Body of pancreas (tissue), 4 donors: Measurements from ENCODE around the gene TMEM119. TPM values are rescaled to one million over a fixed set of nuclear protein-coding genes. Genes with fewer than 3 reads are reported as not detected.
"Not testable (repeated sequence)": the region's sequence is repeated elsewhere in the genome, so short reads cannot be mapped to it uniquely, and the experiment has no call there.

ENCODE experiments used
- ATAC-seq: fragments of 150-250 bp; one replicate; pipeline ENCODE4 v1.9.1; 2016
- DNase-seq, 4 donors: peaks; one replicate each; pipeline ENCODE4 v3.0.0-alpha.2; 2019
- H3K27ac ChIP-seq, 4 donors: fragments of 200-600 bp; sonication (generic); 1 replicate in 3 of 4; 2 replicates in 1 of 4; pipeline versions ENCODE4 v1.5.1 to v1.6.1; 2016 to 2019; ENCODE audit warnings: mild to moderate bottlenecking in 1 of 4, mixed read lengths in 1 of 4, moderate library complexity in 1 of 4
- H3K27me3 ChIP-seq, 2 donors: fragments of 200-600 bp; sonication (generic); one replicate each; pipeline ENCODE4 v1.6.0; 2016; ENCODE audit warnings: mild to moderate bottlenecking in 1 of 2
- H3K36me3 ChIP-seq, 2 donors: fragments of 200-600 bp; sonication (generic); replicated peaks in 1 of 2; 2 replicates each; pipeline ENCODE4 v1.5.1; 2016; ENCODE audit warnings: low read depth in 2 of 2; ENCODE audit not compliant: insufficient read depth in 1 of 2
- H3K4me1 ChIP-seq: fragments of 200-600 bp; sonication (generic); one replicate; pipeline ENCODE4 v1.6.0; 2016
- H3K4me3 ChIP-seq, 2 donors: fragments of 200-600 bp; sonication (generic); 1 replicate in 1 of 2; 2 replicates in 1 of 2; pipeline ENCODE4 v1.5.1; 2016 to 2019
- H3K9me3 ChIP-seq, 3 donors: fragments of 200-600 bp; sonication (generic); 1 replicate in 2 of 3; 2 replicates in 1 of 3; pipeline ENCODE4 v1.5.1; 2016
- POLR2A ChIP-seq, 3 donors: fragments of 450-650 bp; IDR thresholded peaks; one replicate each; pipeline ENCODE4 v1.6.1; 2016; ENCODE audit warnings: antibody characterized with exemption in 3 of 3, mild to moderate bottlenecking in 2 of 3
- WGBS, 2 donors: methylation state at CpG; one replicate each; pipeline ENCODE4 v1.1.5; 2017; 5-methylcytosine and 5-hydroxymethylcytosine counted together
- intact Hi-C: fragments of 100-400 bp; cut with DNase I; formaldehyde crosslinking; loops from one replicate; pipeline ENCODE4 v1.15.1; 2023
- total RNA-seq, 2 donors: library from RNA; depleted of rRNA; stranded (reverse); fragments of >200 nt; gene quantifications; one replicate each; pipeline ENCODE4 v1.1.0, GENCODE V29; 2016
- TF ChIP-seq, protein P1 (sequence below), 7 experiments: fragments of 450-650 bp in 4 of 7; fragments of 200-600 bp in 3 of 7; sonication (generic) in 3 of 7; IDR thresholded peaks; one replicate each; pipeline ENCODE4 v1.5.1; 2016 to 2019; ENCODE audit warnings: antibody characterized with exemption in 7 of 7

Gene TMEM119
- total RNA-seq, 2 donors from 2014 or later, result 5.9 to 6.5 TPM

DNA sequence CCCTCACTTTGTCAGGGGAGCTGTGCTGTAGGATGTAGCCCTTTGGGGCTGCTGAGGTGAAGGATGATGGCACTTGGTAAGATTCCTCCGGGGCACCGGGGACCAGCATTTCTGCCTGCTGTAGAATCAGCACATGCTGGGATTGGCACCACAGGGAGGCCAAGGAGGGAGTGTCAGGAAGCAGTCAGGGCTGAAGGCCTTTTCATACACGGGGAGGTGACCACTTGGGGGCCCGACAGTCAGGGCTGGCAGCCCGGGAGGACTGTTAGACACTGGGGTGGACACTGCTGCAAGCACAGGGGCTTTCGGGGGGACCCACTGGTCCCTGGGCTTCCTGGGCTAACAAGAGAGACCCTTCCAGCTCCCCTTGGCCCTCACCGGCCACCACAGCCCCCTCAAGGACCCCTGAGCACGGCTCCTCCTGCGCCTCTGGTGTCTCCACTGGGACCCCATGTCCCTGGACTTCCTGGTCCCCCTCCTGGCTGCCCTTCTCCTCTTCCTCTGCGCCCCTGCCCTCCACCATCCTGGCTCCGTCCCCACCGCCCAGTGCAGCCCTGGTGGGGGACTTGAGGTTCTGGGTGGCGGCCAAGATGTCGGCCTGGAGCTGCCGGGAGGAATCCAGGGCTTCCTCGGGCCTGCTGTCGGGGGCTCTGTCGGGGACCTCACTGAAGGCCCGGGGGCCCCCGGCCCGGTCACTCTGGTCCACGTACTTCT, 6.5 kb downstream of the TMEM119 start:
- peaks cover 5% of the 10 kb centered on the region for H3K4me1 ChIP-seq
- H3K4me3 ChIP-seq, result no peak overlapping the region
- TF ChIP-seq, protein P1, sequence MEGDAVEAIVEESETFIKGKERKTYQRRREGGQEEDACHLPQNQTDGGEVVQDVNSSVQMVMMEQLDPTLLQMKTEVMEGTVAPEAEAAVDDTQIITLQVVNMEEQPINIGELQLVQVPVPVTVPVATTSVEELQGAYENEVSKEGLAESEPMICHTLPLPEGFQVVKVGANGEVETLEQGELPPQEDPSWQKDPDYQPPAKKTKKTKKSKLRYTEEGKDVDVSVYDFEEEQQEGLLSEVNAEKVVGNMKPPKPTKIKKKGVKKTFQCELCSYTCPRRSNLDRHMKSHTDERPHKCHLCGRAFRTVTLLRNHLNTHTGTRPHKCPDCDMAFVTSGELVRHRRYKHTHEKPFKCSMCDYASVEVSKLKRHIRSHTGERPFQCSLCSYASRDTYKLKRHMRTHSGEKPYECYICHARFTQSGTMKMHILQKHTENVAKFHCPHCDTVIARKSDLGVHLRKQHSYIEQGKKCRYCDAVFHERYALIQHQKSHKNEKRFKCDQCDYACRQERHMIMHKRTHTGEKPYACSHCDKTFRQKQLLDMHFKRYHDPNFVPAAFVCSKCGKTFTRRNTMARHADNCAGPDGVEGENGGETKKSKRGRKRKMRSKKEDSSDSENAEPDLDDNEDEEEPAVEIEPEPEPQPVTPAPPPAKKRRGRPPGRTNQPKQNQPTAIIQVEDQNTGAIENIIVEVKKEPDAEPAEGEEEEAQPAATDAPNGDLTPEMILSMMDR (IDR thresholded peaks at IDR 0.05), result no peak
- no peak for TF ChIP-seq POLR2A (IDR thresholded peaks at IDR 0.05)
- no peak for DNase-seq
- intact Hi-C loops, result no loop called here
- ATAC-seq, result no peak
- H3K27me3 ChIP-seq, result no peaks in the 10 kb centered on the region
- no peaks in the 10 kb centered on the region for H3K36me3 ChIP-seq
- WGBS, 2 donors, result 60 to 76% methylated on average over 11 to 20 of the region's 22 CpGs
- H3K9me3 ChIP-seq, result no peaks in the 10 kb centered on the region
- H3K27ac ChIP-seq, result no peak overlapping the region

DNA sequence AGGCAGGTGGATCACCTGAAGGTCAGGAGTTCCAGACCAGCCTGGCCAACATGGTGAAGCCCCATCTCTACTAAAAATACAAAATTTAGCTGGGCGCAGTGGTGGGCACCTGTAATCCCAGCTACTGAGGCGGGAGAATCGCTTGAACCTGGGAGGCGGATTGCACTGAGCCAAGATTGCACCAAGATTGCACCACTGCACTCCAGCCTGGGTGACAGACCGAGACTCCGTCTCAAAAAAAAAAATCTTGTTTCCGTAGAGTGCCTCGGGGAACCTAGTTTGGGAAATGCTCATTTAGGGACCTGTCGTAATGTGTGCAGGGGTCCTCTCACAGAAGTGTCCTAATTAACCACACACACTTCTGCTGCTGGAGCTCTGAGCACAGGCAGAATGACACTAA, 7.4 kb downstream of the TMEM119 start:
- H3K27me3 ChIP-seq, H3K9me3 ChIP-seq, H3K4me1 ChIP-seq, H3K4me3 ChIP-seq, ATAC-seq, H3K27ac ChIP-seq, intact Hi-C loops, H3K36me3 ChIP-seq, DNase-seq: not testable (repeated sequence)
- WGBS, 2 donors, result 84 to 92% methylated on average over 7 to 9 of the region's 9 CpGs

DNA sequence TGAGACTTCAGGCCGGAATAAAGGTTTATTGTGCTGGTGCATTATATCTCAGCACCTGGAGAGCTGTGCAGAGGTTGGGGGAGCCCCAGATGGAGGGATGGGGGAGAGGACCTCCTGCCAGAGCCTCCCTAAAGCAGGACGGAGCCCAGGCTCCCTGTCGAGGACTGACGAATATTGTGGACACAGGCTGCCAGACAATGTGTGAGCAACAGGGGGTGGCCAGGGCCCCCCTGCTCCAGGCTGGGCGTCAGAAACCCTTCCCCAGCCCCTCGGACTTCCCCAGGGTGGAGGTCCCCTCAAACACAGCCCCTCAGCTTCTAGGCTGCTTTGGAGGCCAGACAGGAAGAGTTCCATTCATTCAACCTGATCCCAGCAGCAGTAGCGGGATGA, 8.0 kb downstream of the TMEM119 start:
- intact Hi-C loops, result no loop called here

DNA sequence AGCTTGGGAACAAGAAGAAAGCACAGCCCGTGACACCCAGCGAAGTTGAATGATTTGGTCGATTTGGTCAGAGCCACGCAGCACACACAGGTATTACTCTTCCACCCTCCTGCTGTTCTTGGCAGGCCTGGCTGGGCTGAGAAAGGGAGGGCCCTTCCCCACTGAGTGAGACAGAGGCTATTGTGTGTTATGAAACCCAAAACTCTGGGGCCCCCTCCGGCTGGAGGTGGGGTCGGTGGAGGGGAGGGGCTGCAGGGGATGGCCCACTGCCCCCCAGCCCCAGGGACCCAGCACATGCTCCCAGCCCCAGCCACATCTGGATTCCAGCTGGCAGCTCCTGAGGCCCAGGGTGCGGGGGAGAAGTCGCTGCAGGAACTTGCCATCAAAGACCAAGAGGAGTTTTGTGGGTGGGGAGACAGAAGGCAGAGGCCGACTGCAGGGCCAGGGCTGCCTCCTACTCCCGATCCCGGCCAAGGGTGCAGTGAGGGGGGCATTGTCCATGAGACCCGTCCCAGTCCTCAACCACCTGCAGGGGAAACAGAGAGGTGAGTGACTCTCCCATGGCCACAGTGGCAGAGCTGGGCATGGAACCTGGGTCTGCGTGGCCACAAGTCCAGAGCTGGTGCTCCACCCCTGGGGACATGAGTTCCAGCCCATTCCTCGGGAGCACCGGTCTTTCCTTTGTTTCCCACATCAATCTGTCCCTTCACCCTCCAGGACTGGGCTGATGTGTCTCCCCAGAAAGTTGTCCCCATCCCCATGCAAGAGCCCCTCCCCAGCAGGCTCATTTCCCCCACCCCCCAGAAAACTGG, 8.7 kb downstream of the TMEM119 start:
- DNase-seq (peak in 3 of 4 donors; percentile 21 to 40 (median 31)), ATAC-seq (peak; percentile 68)
- intact Hi-C loops, result no loop called here
- TF ChIP-seq, protein P1 (IDR thresholded peaks at IDR 0.05), result no peak
- no peak for TF ChIP-seq POLR2A (IDR thresholded peaks at IDR 0.05)
- WGBS, 2 donors, result 35 to 44% methylated on average over 3 to 15 of the region's 15 CpGs
- Histone ChIP-seq H3K4me1 (peaks cover 5% of the 10 kb centered on the region), H3K36me3 (no peaks in the 10 kb centered on the region), H3K4me3 (no peak overlapping the region), H3K9me3 (no peaks in the 10 kb centered on the region), H3K27ac (peak overlapping the region in 2 of 4 donors; percentile 32 to 44), H3K27me3 (no peaks in the 10 kb centered on the region)

More for the DNA sequence above, 8.0 kb downstream of the TMEM119 start:
- no peaks in the 10 kb centered on the region for H3K27me3 ChIP-seq
- H3K27ac ChIP-seq, result no peak overlapping the region
- H3K36me3 ChIP-seq, result no peaks in the 10 kb centered on the region
- H3K4me1 ChIP-seq, result peaks cover 5% of the 10 kb centered on the region
- no peaks in the 10 kb centered on the region for H3K9me3 ChIP-seq
- ATAC-seq, result no peak
- WGBS, 2 donors, result 45 to 64% methylated on average over 6 to 7 of the region's 7 CpGs
- H3K4me3 ChIP-seq, result no peak overlapping the region
- no peak for DNase-seq
- no peak for TF ChIP-seq POLR2A (IDR thresholded peaks at IDR 0.05)

DNA sequence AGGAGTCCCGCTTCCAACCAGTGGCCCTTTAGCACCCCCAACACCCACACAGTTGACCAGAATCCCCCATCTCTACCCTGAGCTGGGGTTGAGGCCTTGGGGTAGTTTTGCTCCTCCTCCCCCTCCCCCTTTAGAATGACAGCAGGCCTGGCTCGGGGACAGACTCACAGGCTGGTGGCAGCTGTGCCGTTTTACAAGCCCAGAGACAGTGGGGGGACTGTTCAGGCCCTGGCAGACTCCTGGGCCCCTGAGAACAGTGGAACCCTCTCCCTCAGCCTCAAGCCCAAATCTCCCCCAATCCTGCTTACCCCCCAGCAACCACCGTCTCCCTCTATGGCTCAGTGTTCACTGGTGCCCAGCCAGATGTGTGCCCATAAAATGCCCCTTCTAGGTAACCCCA, 10.1 kb downstream of the TMEM119 start:
- H3K27me3 ChIP-seq, result no peaks in the 10 kb centered on the region
- no peak for TF ChIP-seq POLR2A (IDR thresholded peaks at IDR 0.05)
- TF ChIP-seq, protein P1 (IDR thresholded peaks at IDR 0.05), result no peak
- ATAC-seq (no peak), DNase-seq (no peak)
- WGBS, 2 donors, result 62 to 69% methylated on average over 4 of the region's 4 CpGs
- intact Hi-C loops, result no loop called here
- no peak overlapping the region for H3K4me3 ChIP-seq
- no peak overlapping the region for H3K27ac ChIP-seq
- no peaks in the 10 kb centered on the region for H3K9me3 ChIP-seq
- peaks cover 5% of the 10 kb centered on the region for H3K4me1 ChIP-seq
- no peaks in the 10 kb centered on the region for H3K36me3 ChIP-seq
